ENCODE measurements around the gene NFYB. TPM values are rescaled to one million over a fixed set of nuclear protein-coding genes. Genes with fewer than 3 reads are reported as not detected.

Gene NFYB
- total and polyA plus RNA-seq, 9 of the 15 experiments (the other 6 are each of a cell fraction or from before 2014, with no cell fraction given), result 14.5 to 51.5 (median 32.3) TPM

GRCh38 chr12:104167519-104168458 is 29.8 kb upstream of the NFYB start:
- no peaks in the 10 kb centered on the region for H3K36me3 ChIP-seq (ENCODE audit: control insufficient read depth, insufficient read depth, low read length)
- no peak overlapping the region for H3K4me2 ChIP-seq (ENCODE audit: insufficient read depth, low read length)
- POLR2A ChIA-PET, result interaction anchor here (0.7 to 1.3 kb wide), 3 partner anchors 10 to 293 kb away, joined by 3 to 6 read pairs (median 3); no protein-coding TSS in a partner anchor
- no peaks in the 10 kb centered on the region for H4K20me1 ChIP-seq (replicated peaks; ENCODE audit: control insufficient read depth, insufficient read depth, low read length)
- CTCF ChIA-PET (ENCODE audit: low intra/inter-chr PET ratio), result no interaction called here
- BruUV-seq (replicated peaks), result no TSS peak
- peaks cover 5 to 12% of the 10 kb centered on the region in 2 experiments; a peak in 4 of 5 replicates for H3K4me1 ChIP-seq (replicated peaks in 1 of 2; ENCODE audit: control insufficient read depth in 2 of 2, insufficient read depth in 2 of 2, low read length in 2 of 2)
- H3K4me3 ChIP-seq, result no peak overlapping the region
- H3K27ac ChIP-seq (ENCODE audit: extremely low read depth, low read depth, low read length), result no peak overlapping the region
- no peaks in the 10 kb centered on the region for H3K9me1 ChIP-seq (ENCODE audit: control insufficient read depth, insufficient read depth, low read length)
- H3K27me3 ChIP-seq (ENCODE audit: control insufficient read depth in 2 of 2, insufficient read depth in 2 of 2, low read length in 2 of 2), result no peaks in the 10 kb centered on the region
- intact Hi-C loops (cut with micrococcal nuclease) (loop anchor here (2.0 kb wide), 1 partner anchor 59 kb away; no protein-coding TSS in a partner anchor), in situ Hi-C loops (cut with MboI) (no loop called here)
- no peak overlapping the region for H2AFZ ChIP-seq (ENCODE audit: low read depth, low read length)
- TF ChIP-seq KDM1A (IDR thresholded peaks at IDR 0.05) (0 out of 4 replicates have a peak, but pooled peaks of 1 of the 2 experiments have one; percentile 7), ZNF407 (IDR thresholded peaks at IDR 0.05; ENCODE audit: low read depth) (no peak), NFATC3 (IDR thresholded peaks at IDR 0.05) (no peak)
- ATAC-seq (no peak), FAIRE-seq (no peak), DNase-seq (ENCODE audit: extremely low read depth in 1 of 4, low spot score in 3 of 4) (no peak)
- H3K9ac ChIP-seq (ENCODE audit: insufficient read depth in 1 of 2, low read depth in 2 of 2, low read length in 2 of 2), result no peak overlapping the region
- H3K9me3 ChIP-seq (replicated peaks; ENCODE audit: control insufficient read depth, insufficient read depth, low read depth, low read length), result no peaks in the 10 kb centered on the region
- H3K79me2 ChIP-seq (ENCODE audit: control insufficient read depth, insufficient read depth, low read length), result no peaks in the 10 kb centered on the region
- WGBS (ENCODE audit: insufficient coverage, low coverage, missing lambda C conversion rate), result 18% methylated on average over 5 of the region's 5 CpGs

Data from K562 (cell line).